ENCODE results near the gene OR4D6.

DNA sequence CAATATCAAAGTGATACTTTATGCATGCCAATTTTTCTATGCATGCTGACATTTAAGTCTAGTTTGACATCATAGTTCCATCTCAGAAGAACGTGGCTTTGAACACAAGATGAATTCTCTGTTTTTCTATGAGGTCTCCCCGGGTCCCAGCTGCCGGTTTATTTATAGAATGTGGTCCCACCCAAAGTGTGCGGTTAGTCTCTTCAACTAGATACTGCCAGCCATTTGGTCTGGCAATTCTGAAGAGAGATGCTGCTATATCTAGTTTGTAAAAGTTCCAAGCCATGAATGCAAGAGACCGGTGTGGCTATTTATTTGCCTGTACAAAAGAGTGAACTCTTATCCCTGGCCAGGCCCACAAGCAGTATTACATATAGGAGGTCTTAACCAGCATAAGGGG is 39.7 kb upstream of the OR4D6 start:
- TF ChIP-seq, protein P1, sequence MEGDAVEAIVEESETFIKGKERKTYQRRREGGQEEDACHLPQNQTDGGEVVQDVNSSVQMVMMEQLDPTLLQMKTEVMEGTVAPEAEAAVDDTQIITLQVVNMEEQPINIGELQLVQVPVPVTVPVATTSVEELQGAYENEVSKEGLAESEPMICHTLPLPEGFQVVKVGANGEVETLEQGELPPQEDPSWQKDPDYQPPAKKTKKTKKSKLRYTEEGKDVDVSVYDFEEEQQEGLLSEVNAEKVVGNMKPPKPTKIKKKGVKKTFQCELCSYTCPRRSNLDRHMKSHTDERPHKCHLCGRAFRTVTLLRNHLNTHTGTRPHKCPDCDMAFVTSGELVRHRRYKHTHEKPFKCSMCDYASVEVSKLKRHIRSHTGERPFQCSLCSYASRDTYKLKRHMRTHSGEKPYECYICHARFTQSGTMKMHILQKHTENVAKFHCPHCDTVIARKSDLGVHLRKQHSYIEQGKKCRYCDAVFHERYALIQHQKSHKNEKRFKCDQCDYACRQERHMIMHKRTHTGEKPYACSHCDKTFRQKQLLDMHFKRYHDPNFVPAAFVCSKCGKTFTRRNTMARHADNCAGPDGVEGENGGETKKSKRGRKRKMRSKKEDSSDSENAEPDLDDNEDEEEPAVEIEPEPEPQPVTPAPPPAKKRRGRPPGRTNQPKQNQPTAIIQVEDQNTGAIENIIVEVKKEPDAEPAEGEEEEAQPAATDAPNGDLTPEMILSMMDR (IDR thresholded peaks at IDR 0.05), result no peak
- TF ChIP-seq EP300 (IDR thresholded peaks at IDR 0.05) (no peak), POLR2A (IDR thresholded peaks at IDR 0.05; ENCODE audit: low read depth) (no peak), POLR2AphosphoS5 (IDR thresholded peaks at IDR 0.05) (no peak)

Measured in esophagus muscularis mucosa (tissue), 4 donors.